PC-9 (cell line): ENCODE measurements around the gene GCNT2. TPM values are rescaled to one million over a fixed set of nuclear protein-coding genes. Genes with fewer than 3 reads are reported as not detected.
A peak's percentile ranks its signal among the peaks of the same experiment; 100 is the strongest.

ENCODE experiments used
- BruUV-seq: library from RNA; stranded (reverse); fragments of 400-500 nt; replicated peaks from 2 replicates; lab custom pipeline; 2021; lab: Mats Ljungman, UMichigan
- CTCF ChIA-PET: fragments of 300-600 bp; sonication (Branson Sonifier 250); formaldehyde crosslinking; loops from one replicate; lab custom pipeline; 2022; ENCODE audit warnings: antibody characterized with exemption; lab: Charles Lee
- POLR2A ChIA-PET: fragments of 300-600 bp; sonication (Branson Sonifier 250); formaldehyde crosslinking; loops from one replicate; lab custom pipeline; 2022; ENCODE audit warnings: antibody characterized with exemption; ENCODE audit not compliant: unreplicated experiment; lab: Charles Lee
- DNase-seq, 2 experiments: peaks; one replicate each; pipeline versions ENCODE4 v3.0.0 to v3.0.0-alpha.2; 2015 to 2022; ENCODE audit warnings: mixed read lengths in 1 of 2
- H2AFZ ChIP-seq: fragments of 200-600 bp; sonication (generic); 2 replicates; pipeline ENCODE4 v1.8.1; 2017; ENCODE audit warnings: antibody characterized with exemption
- H3F3A ChIP-seq: fragments of 200-600 bp; sonication (generic); 2 replicates; pipeline ENCODE4 v1.8.1; 2017; ENCODE audit warnings: antibody characterized with exemption, mild to moderate bottlenecking, low read depth; ENCODE audit not compliant: insufficient read depth
- H3K27ac ChIP-seq: fragments of 200-600 bp; sonication (generic); 2 replicates; pipeline ENCODE4 v1.6.1; 2016; ENCODE audit warnings: mixed run types
- H3K27me3 ChIP-seq: fragments of 200-600 bp; sonication (generic); 2 replicates; pipeline ENCODE4 v1.6.1; 2016; ENCODE audit warnings: low read depth, mixed run types; ENCODE audit not compliant: insufficient read depth
- H3K36me3 ChIP-seq: fragments of 200-600 bp; sonication (generic); 2 replicates; pipeline ENCODE4 v1.6.1; 2016; ENCODE audit warnings: low read depth, mixed run types
- H3K4me1 ChIP-seq: fragments of 200-600 bp; sonication (generic); replicated peaks from 2 replicates; pipeline ENCODE4 v1.6.1; 2016; ENCODE audit warnings: mixed run types; ENCODE audit not compliant: insufficient read depth
- H3K4me2 ChIP-seq: fragments of 200-600 bp; sonication (generic); 2 replicates; pipeline ENCODE4 v1.6.1; 2017; ENCODE audit warnings: mixed run types
- H3K4me3 ChIP-seq: fragments of 200-600 bp; sonication (generic); 2 replicates; pipeline ENCODE4 v1.6.1; 2016; ENCODE audit warnings: mixed run types
- H3K79me2 ChIP-seq: fragments of 200-600 bp; sonication (generic); 2 replicates; pipeline ENCODE4 v1.6.1; 2017; ENCODE audit warnings: low read depth, mixed run types
- H3K9me2 ChIP-seq: fragments of 200-600 bp; sonication (generic); 2 replicates; pipeline ENCODE4 v1.8.1; 2017; ENCODE audit warnings: mild to moderate bottlenecking; ENCODE audit not compliant: insufficient read depth
- H3K9me3 ChIP-seq: fragments of 200-600 bp; sonication (generic); 2 replicates; pipeline ENCODE4 v1.8.1; 2016; ENCODE audit warnings: low read depth; ENCODE audit not compliant: insufficient read depth
- H4K20me1 ChIP-seq: fragments of 200-600 bp; sonication (generic); 2 replicates; pipeline ENCODE4 v1.8.1; 2017; ENCODE audit not compliant: insufficient read depth
- CTCF ChIP-seq: fragments of 200-600 bp; sonication (generic); conservative IDR thresholded peaks from 2 replicates; pipeline ENCODE4 v1.6.1; 2017; ENCODE audit warnings: mixed run types, antibody characterized with exemption, mild to moderate bottlenecking, moderate library complexity
- EZH2 ChIP-seq: fragments of 200-600 bp; sonication (generic); IDR thresholded peaks from 2 replicates; pipeline ENCODE4 v1.8.0; 2017; ENCODE audit warnings: antibody characterized with exemption, low read depth
- intact Hi-C: fragments of 100-400 bp; cut with micrococcal nuclease; formaldehyde crosslinking; loops from one replicate; pipeline ENCODE4 v1.10.0; 2022; ENCODE audit not compliant: unreplicated experiment
- total RNA-seq: library from RNA; stranded (reverse); gene quantifications from 2 replicates; pipeline ENCODE4 v1.2.3, GENCODE V29; 2021

Gene GCNT2
- total RNA-seq, 1 experiment from 2014 or later: 35.7 TPM

GRCh38 chr6:10531503-10531902, 10.4 kb downstream of the GCNT2 start:
- ChIA-PET POLR2A (interaction anchor here (0.7 kb wide), 1 partner anchor 10 kb away, joined by 27 read pairs; no protein-coding TSS in a partner anchor), CTCF (interaction anchor here (0.6 to 0.7 kb wide), 3 partner anchors 9 to 399 kb away, joined by 5 to 7 read pairs (median 7); no protein-coding TSS in a partner anchor)
- Histone ChIP-seq H3K9me3 (no peaks in the 10 kb centered on the region), H3K79me2 (peaks cover 78% of the 10 kb centered on the region), H3F3A (peaks cover 20% of the 10 kb centered on the region), H3K4me1 (peaks cover 30% of the 10 kb centered on the region), H4K20me1 (no peaks in the 10 kb centered on the region; the same call in none of the 2 replicates), H3K9me2 (no peaks in the 10 kb centered on the region), H3K27me3 (no peaks in the 10 kb centered on the region), H3K4me3 (peak overlapping the region; percentile 76), H2AFZ (no peak overlapping the region), H3K36me3 (no peaks in the 10 kb centered on the region), H3K4me2 (peak overlapping the region; percentile 94), H3K27ac (no peak overlapping the region)
- BruUV-seq: no TSS peak
- intact Hi-C loops: loop anchor here (5.0 kb wide), 1 partner anchor 161 kb away; the partner anchor contains the start of genes C6orf52 and PAK1IP1
- no peak for DNase-seq
- no peak for TF ChIP-seq EZH2
- TF ChIP-seq CTCF: no peak

DNA sequence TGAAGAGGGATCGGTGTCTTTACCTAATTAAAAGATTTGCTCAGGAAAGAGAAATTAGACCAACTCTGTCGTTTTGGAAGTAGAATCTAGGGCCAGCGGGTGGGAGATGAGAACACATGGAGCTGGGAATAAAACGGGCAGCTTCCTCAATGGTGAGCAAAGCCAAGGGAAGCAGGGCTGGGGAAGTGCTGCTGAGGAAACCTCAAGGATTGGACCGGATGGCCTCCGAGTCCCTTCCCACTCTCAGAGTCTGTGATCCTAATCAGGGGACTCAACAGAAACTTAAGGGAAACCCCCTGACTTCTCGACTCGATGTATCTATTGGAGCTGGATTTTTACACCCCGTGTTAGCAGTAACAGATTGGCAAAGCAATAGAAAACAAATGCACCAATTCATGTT, 10.8 kb downstream of the GCNT2 start:
- peak overlapping the region; percentile 94 for H3K4me2 ChIP-seq
- TF ChIP-seq EZH2 (no peak), CTCF (no peak)
- H3K27me3 ChIP-seq: no peaks in the 10 kb centered on the region
- H3K79me2 ChIP-seq: peaks cover 81% of the 10 kb centered on the region
- H2AFZ ChIP-seq: no peak overlapping the region
- peak overlapping the region; percentile 76; the same call in 1 of the 2 replicates for H3K4me3 ChIP-seq
- intact Hi-C loops: loop anchor here (5.0 kb wide), 1 partner anchor 160 kb away; the partner anchor contains the start of genes C6orf52 and PAK1IP1
- no peak for DNase-seq
- ChIA-PET CTCF (interaction anchor here (0.7 kb wide), 1 partner anchor 10 kb away, joined by 5 read pairs; no protein-coding TSS in a partner anchor), POLR2A (interaction anchor here (0.7 kb wide), 1 partner anchor 10 kb away, joined by 27 read pairs; no protein-coding TSS in a partner anchor)
- no peaks in the 10 kb centered on the region for H3K9me3 ChIP-seq
- BruUV-seq: no TSS peak
- H3F3A ChIP-seq: peaks cover 20% of the 10 kb centered on the region
- no peaks in the 10 kb centered on the region for H3K9me2 ChIP-seq
- no peaks in the 10 kb centered on the region; the same call in none of the 2 replicates for H4K20me1 ChIP-seq
- no peaks in the 10 kb centered on the region for H3K36me3 ChIP-seq
- peaks cover 30% of the 10 kb centered on the region for H3K4me1 ChIP-seq
- no peak overlapping the region for H3K27ac ChIP-seq

GRCh38 chr6:10532392-10532791, 11.2 kb downstream of the GCNT2 start:
- peak overlapping the region; percentile 94 for H3K4me2 ChIP-seq
- ChIA-PET CTCF (interaction anchor here (0.7 kb wide), 1 partner anchor 10 kb away, joined by 5 read pairs; no protein-coding TSS in a partner anchor), POLR2A (interaction anchor here (0.7 kb wide), 1 partner anchor 11 kb away, joined by 27 read pairs; no protein-coding TSS in a partner anchor)

More at GRCh38 chr6:10532392-10532791, 11.2 kb downstream of the GCNT2 start:
- Histone ChIP-seq H3K4me3 (peak overlapping the region; percentile 76; the same call in 1 of the 2 replicates), H3K27ac (no peak overlapping the region), H4K20me1 (no peaks in the 10 kb centered on the region; the same call in none of the 2 replicates), H3K79me2 (peaks cover 84% of the 10 kb centered on the region), H2AFZ (no peak overlapping the region), H3F3A (peaks cover 20% of the 10 kb centered on the region), H3K9me2 (no peaks in the 10 kb centered on the region), H3K9me3 (no peaks in the 10 kb centered on the region), H3K36me3 (no peaks in the 10 kb centered on the region), H3K4me1 (peaks cover 29% of the 10 kb centered on the region), H3K27me3 (no peaks in the 10 kb centered on the region)
- DNase-seq: no peak
- BruUV-seq: no TSS peak
- TF ChIP-seq EZH2 (no peak), CTCF (no peak)
- intact Hi-C loops: loop anchor here (5.0 kb wide), 1 partner anchor 160 kb away; the partner anchor contains the start of genes C6orf52 and PAK1IP1
